ENCODE data around the gene SGCE.
A peak's percentile ranks its signal among the peaks of the same experiment; 100 is the strongest.

Gene SGCE

GRCh38 chr7:94658826-94659225, 2.9 kb upstream of the SGCE start:
- DNase-seq: no peak

DNA sequence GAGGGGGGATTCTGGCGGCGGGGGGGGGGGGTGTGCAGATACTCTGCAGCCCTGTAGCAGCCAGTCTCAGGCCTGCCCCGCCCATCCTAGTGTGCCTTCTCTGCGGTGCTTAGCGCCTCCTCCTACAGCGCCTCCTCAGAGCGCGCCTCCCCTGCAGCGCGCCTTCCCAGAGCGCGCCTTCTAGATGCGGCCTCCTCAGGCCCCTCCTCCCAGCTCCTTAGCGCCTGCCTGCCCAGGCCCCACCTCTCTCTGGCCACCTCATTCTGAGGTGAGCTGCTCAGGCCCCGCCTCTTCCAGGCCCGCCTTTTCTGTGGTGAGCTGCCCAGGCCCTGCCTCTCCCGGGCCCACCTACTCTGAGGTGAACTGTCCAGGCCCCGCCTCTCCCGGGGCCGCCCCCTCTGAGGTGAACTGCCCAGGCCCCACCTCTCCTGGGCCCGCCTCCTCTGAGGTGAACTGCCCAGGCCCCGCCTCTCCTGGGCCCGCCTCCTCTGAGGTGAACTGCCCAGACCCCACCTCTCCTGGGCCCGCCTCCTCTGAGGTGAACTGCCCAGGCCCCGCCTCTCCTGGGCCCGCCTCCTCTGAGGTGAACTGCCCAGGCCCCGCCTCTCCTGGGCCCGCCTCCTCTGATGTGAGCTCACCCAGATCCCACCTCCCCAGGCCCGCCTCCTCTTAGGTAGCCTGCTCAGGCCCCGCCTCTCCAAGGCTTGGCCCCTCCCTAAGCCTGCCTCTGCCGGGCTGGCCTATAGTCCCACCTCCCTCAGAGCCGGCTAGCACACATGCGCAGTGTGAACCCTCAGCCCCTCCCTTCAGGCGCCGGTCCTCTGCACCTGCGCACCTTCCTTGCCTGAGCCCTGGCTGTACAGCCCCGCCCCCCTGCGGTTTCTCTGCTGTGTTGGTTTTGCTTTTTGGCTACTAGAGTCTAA, 2.1 kb upstream of the SGCE start:
- DNase-seq: peak; percentile 97 to 98

DNA sequence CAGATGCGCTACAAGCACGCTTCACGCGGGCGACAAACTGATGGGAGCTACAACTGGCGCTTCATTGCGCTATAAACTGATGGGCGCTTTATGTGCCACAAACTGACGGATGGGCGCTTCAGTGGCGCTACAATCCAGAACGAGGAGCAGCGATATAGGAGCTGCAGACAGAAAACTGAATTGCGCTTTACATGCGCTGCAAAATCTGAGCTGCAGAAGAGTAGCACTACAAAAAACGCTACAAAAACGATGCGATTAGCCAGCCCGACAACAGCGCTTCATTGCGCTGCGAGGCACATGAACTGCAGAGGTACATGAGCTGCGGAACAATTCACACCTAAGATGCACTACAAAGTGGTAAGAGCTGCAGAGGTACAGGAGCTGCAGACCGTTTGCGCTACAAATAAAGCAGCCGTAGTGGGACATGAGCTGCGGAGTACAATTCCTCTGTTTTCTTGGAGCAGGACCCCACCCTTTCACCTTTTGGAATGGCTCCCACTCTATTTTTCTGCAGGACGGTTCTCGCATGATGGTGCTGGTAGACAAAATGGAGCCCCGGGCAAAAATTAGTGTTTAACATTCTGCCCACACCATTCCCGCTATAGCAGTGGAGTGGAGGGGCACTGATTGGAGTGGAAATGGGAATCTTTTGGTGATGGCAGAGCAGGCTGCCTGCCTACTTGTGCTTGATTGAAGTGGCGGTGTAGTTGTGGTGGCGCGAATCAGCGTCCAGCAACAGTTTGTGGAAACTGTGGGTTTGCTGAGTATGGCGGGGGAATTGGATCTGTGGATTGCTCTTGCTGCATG, 1.2 kb upstream of the SGCE start:
- peak in 1 of 2 donors; percentile 34 for DNase-seq

- no peak for DNase-seq
These were observed 658 bp upstream of the SGCE start for GRCh38 chr7:94656658-94656924.

GRCh38 chr7:94655126-94655847, 646 bp downstream of the SGCE start:
- DNase-seq: no peak

- no peak for DNase-seq
These were observed 1.2 kb downstream of the SGCE start for GRCh38 chr7:94654783-94655125.

DNA sequence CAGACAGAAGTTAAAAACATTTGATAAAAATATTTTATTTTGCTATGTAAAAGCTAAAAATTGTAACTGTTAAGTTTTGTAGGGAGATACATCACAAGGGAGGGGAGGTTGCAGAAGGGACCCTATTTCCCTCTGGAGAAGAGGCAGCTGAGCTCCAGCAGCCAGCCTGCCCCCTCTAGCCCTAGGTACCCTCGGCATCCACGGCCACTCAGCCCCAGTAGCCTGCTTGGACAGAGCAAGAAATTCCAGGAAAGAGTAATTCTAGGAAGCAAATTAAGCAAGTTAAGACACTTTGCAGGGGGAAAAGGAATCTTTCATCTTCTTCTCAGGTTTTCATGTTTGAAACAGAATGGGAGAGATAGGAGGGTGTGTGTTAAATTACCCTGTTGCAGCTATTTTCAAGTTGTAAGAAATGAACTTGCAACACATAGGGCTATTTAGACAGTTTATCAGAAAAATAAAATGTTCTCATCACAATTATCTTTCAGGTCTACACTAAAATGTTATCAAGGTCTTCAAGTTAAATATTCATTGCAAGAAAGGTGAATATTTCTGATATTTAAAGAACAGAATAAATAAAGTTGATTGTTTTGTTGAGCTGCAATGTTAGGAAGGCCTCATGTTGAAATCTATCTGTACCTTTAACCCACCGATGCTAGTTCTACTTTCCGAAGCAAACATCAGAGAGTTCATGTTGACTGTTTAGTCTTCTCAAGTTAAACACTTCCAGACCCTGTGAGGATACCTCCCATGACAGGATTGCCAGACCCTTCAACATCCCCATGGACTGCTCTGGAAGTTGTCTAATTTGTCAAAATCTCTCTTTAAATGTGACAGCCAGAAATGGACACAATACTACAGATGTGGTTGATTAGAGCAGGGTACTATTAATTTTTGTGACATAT, 5.5 kb downstream of the SGCE start:
- no peak for DNase-seq

DNA sequence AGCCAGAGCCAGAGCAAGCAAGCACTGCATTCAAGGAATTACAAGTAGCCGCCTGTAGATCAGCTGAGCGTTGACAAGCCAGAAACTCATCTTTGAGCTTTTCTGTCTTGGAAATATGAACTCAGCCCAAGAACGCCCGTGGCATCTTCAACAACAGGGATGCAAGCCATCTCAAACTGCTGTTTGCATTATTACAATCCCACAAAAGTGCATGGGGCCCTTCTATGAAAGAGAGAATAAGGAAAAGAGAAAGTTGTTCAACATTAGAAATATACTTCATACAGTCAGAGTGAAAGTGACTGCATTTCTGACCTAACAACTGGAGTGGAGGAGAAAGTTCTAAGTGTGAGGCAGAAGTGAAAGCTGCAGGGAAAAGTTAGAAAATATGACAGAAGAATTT, 6.5 kb downstream of the SGCE start:
- DNase-seq: no peak

GRCh38 chr7:94648731-94649130, 7.2 kb downstream of the SGCE start:
- DNase-seq: no peak

- DNase-seq: no peak
These were observed 8.6 kb downstream of the SGCE start for GRCh38 chr7:94647295-94647694.

DNA sequence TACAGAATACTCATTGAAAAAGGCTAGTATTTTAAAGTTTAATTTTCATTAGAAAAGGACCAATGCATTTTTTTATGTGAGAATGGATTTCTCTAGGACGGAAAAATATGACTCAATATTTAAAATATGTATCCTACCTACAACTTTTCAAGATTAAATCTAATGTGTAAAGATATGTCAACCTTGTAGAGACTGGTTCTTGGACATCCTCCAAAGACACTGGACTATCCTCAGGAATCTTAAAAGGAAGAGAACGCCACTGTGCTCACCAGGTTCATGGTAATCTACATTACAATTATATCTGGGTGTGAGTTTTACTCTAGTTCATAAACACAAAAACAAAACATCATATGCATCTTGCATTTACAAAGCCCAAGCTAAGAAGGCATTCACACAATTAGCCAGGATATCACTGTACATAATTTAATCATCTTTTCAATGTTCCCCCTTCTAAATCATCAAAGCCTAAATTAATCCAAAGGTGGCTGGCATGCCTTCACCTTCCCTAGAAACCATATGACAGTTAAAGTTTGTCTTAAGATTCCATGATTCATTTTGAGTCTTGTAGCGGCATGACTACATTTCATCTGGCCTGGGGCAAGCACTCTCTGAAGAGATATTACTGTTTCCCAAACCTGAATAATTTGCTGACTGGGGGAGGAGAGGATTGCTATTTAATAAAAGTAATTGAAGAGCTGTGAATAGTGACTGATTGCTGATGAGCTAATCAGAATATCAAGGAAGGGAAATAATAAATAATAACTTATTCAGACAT, 12.0 kb downstream of the SGCE start:
- DNase-seq: no peak

DNA sequence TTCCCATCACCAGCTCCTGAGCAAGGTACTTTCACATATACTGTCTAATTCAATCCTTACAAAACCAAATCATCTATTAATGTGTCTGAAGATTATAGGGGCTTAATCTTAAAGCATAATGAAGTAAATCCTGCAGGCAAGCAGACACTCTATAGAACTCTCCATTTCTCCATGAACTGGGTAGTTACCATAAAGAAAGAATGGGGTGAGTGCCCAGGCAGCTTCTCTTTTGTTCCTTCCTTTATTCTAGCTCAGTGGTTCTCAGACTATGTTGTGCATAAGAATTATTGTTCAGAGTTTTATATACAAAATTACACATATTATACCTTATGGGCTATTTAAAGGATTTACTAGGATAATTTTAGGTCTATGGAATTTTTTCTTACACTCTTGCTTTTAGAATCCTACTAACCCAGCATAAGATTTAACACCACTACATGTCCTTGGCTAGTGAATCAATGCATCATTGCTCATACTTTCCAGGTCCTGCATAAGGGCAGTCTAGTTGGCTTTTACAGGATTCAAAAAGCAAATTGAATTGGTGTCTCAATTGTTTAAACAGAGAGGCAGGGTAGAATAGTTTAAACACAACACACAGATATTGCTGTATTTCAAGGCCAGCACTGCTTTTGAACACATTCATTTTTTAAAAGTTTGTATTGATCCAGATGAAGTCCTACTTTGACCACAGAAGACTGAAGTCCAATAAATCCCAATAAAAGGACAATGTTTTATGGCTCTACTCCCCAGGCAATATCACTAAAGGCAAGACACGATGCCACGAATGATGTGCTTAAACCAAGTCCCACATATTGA, 12.9 kb downstream of the SGCE start:
- DNase-seq: no peak

DNA sequence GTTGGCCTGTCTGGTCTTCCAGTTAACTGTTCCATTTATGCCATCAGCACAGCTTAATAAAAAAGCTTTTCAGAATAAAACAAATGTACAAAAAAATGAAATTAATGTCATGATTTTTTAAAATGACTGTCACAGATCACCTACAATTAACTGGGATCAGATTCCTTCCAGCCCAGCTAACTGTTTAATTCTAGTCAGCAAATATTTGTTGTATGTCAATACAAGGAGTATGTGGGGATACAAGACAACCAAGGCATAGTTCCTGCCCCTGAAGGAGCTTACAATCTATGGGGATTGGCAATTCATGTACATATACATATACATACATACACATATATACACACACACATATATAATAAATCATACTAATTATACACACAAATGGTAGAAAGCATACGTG, 16.5 kb downstream of the SGCE start:
- no peak for DNase-seq

- DNase-seq: no peak
These were observed 20.2 kb downstream of the SGCE start for GRCh38 chr7:94635687-94636086.

DNA sequence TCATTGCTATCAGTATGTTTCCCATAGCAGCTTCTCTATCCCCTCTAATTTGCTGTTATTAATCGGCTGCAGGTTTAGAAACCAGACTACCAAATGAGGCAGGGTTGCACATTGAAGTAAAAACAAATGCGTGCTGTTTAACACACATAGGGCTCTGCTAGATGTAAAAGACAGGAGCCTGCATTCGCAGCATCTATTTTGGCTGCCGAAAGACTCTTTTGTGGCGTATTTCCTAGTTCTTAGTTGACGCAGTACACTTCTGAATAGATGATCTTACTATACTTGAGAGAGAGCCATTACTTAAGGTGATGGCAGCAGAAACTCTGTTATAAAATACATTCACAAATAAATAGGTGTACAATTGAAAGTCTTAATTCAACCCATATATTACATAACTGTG, 21.4 kb downstream of the SGCE start:
- no peak for DNase-seq

- DNase-seq: no peak
These were observed 22.2 kb downstream of the SGCE start for GRCh38 chr7:94633687-94634086.

DNA sequence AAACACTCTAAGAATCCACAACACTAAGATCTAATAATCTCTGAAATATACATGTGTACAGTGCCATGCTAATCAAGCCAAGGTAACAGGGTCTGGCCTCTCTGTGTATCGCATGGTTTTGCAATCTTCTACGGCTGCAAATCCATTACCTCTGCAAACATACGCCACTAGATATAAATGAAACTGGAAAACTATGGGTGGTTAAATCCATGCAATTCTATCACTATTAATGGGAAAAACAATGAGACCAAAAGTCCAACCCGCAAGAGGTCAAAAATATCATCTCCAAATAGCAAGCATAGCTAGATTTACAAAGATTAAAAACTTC, 23.0 kb downstream of the SGCE start:
- DNase-seq: no peak

DNA sequence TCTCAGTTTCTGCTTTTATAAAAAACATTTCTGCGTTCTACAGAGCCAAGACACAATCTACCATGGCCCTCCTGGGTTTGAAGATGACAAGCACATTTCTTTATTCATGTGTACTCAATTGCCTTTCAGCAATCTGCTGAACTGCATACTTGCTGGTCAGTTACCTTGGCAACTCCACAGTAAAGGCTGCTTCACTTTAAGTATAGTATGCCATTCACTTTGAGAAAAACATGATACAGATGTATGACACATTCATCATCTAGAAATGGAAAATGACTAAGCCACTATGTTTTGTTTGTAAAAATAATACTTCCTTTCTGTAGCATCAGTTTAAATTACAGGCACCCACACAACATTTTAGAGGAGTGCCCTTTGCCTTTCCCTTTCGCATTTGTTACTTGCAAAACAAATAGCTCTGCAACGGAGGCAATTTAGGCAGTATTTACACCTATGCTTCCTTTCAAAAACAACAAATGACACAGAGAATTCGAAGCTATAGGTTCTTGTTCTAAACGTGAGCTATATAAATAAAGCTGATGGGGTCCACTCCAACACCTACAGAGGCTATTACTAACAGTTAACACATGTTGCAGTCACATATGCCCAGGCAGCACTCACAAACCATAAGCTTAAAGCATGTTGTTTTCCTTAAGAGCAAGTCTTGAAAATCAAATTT, 23.5 kb downstream of the SGCE start:
- no peak for DNase-seq

- DNase-seq: no peak
These were observed 25.1 kb downstream of the SGCE start for GRCh38 chr7:94630855-94631254.

DNA sequence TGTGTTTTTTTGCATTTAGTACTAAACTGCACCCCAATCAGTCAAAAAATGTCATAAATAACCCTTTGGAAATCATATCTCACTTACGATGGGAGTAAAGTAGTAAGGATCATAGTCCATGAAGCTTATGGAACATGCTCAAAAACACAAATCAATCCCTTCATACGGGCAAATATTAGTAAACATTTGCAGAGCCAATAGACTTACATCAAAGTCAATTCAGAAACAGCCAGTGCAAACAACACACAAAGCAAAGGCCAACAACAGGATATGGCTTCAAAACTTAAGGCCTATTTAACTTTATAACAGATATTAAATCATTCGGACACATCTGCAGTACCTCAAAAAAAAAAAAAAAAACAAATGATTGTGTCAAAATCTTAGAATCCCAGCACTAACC, 32.1 kb downstream of the SGCE start:
- no peak for DNase-seq

- DNase-seq: no peak
These were observed 34.8 kb downstream of the SGCE start for GRCh38 chr7:94621120-94621519.

All from CD4-positive, alpha-beta T cell treated with Interleukin-4 for 1 hour (primary cell).